GM19463 (cell line): ENCODE data around the gene SMC5.
"Not testable (repeated sequence)": the region's sequence is repeated elsewhere in the genome, so short reads cannot be mapped to it uniquely, and the experiment has no call there.

Experiments
- ATAC-seq: cut with Tn5 transposase; IDR thresholded peaks from one replicate; pipeline ENCODE4 v1.9.1; 2021; ENCODE audit warnings: mild to moderate bottlenecking, moderate library complexity; ENCODE audit not compliant: unreplicated experiment

Gene SMC5

GRCh38 chr9:70262948-70263347 lies 4.2 kb downstream of the SMC5 start:
- no peak for ATAC-seq

- no peak for ATAC-seq
These were observed 4.6 kb downstream of the SMC5 start for GRCh38 chr9:70263421-70263820.

GRCh38 chr9:70278305-70278704 lies 19.5 kb downstream of the SMC5 start:
- no peak for ATAC-seq

- ATAC-seq = no peak
These were observed 25.1 kb downstream of the SMC5 start for GRCh38 chr9:70283848-70284247.

DNA sequence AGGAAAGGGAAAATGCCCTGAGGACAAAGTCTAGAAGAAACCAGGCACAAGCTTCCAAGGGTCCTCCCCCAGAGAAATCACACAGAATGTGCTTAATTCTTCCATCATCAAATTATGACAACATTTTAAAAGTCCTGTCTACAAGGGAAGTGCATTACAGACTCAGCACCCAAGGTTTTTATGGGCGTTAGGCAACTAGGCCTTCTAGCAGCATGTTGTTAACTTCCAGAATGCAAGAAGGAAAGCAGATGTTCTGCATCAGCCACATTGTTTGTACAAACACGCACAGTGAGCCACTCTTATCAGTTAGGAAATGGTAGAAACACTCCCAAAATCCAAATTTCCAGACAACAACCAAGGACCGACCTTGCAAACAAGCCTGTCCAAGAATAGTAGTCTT lies 26.5 kb downstream of the SMC5 start:
- no peak for ATAC-seq

DNA sequence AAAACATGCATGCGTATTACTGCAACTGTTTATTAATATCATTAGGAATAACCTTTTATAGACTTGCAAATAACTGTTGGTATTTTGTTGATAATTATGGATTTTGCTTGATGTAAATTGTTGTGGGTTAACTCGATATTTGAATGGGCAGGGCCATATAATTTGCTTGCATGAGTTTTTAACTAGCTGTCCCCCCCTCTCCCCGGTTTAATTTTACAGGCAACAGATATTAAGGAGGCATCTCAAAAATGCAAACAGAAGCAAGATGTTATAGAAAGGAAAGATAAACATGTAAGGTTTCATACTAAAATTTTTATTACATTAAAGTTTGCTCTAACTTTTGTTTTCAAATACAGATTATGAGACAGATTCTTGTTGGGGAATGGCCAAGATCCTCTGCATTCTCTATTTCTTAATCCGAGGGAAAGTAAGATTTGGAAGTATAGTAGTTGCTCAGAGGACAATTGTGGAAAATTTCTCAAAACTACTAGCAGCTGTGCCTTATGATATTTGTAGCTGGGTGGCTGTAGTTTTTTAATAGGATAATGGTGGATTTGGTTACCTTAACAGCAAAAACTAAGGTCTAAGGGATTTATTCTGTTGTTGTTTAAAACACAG lies 27.3 kb downstream of the SMC5 start:
- no peak for ATAC-seq

DNA sequence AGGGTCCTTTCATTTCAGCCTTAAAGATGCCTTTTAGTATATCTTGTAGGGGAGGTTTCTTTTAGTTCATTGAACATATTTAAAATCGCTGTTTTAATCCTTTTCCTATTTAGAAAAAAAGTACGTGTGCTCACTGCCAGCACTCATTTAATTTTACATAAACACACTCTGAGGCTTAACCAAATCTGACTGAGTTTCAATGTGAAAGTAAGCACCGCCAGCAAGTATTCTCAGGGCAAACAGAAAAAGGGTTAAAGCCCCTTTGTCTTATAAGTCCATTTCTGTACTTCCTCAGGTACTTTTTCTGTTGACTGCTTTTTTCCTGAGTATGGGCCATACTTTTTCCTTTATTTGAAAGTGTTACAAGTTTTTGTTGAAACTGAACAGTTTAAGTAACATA lies 31.8 kb downstream of the SMC5 start:
- ATAC-seq = no peak

- no peak for ATAC-seq
These were observed 32.7 kb downstream of the SMC5 start for GRCh38 chr9:70291446-70291845.

- no peak for ATAC-seq
These were observed 33.5 kb downstream of the SMC5 start for GRCh38 chr9:70292253-70292652.

GRCh38 chr9:70293214-70293613 lies 34.4 kb downstream of the SMC5 start:
- ATAC-seq = no peak

DNA sequence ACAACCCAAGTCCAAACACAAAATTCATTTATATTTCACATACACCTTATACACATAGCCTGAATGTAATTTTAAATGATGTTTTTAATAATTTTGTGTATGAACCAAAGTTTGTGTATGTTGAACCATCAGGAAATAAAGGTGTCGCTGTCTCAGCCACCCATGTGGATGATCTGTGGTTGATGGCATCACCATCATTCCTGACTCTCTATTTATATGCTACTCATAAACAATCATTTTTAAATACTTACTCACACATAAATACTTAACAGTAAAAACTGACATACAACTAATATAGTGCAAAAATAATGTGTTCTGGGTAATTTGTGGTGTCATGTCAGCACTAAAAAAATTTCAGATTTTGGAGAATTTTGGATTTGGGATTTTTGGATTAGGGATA lies 38.4 kb downstream of the SMC5 start:
- no peak for ATAC-seq

DNA sequence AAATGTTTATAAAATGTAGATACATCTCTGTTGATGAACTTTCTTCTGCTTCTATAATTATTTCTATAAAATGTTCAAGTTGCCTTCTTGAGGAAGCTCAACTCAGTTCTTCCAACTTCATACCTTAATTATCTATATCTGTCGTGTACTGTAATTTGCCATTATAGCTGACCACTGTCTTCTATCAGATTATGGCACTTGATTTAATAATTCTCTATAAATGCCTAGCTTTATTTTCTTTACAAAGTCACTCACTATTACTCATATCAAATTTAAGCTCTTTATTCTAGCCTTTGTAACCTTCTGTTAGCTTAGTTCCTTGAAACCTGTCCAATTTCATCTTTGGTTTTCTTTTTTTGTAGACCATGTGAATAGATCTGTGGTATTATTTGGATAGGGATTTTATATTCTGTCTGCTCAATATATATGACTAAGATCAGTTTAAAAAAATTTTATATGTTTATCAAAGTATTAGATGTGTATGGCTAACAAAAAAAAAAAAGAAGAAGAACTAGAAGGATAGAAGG lies 39.5 kb downstream of the SMC5 start:
- no peak for ATAC-seq

DNA sequence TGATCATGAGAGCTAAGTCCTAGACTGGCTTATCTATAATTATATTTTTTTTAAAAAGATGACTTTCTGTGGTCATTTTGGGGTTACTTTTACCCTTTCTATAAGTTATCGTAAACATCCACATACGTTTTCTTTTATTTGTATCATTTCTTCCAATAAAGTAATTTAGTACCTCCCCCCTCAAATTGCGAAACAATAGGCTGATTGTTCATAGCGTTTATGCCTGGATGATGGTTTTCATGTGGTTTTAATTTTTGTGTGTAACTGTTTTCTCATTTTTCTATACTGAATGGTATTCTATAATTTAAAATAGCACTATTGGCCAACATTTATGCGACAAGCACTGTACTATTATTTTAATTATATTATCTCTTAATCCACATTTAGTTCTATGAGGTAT lies 44.5 kb downstream of the SMC5 start:
- ATAC-seq = no peak

DNA sequence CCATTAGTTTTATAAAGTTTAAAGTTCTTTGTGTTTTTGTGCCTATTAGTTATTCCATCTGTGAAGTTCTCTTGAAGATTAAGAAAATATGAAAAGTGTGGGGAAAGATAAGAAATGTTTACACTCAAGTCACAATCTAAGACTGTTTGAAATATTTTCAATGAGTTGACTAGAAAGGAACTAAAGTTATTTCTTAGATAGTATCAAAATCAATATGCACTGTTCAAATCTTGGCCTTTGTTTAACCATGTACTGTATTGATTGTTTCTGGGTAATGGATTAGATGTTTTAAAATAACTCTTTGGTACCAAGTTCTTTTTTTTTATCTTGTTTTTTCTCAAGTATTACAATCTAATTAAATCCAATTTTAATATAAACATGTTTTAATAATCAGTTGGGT lies 46.0 kb downstream of the SMC5 start:
- no peak for ATAC-seq

- no peak for ATAC-seq
These were observed 56.6 kb downstream of the SMC5 start for GRCh38 chr9:70315389-70315788.

- ATAC-seq = no peak
These were observed 59.2 kb downstream of the SMC5 start for GRCh38 chr9:70318002-70318401.

DNA sequence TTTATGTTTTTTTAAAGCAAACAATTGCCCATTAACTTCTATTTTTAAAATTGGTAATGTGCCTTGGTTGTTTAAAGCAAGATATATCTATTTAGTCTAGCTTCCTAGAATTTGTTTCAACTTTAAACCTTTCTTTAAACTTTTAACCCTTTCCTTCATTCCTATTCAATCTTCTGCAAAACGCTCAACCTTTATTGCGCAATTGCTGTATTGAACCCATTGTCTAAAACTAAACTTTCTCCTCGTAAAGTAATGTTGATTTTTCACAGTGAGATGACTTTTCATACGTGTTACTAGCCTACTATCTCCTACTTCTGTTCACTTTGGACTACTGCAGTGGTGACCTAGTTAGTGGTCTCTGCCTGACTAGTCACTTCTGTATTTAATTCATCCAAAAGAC lies 63.3 kb downstream of the SMC5 start:
- ATAC-seq = no peak

DNA sequence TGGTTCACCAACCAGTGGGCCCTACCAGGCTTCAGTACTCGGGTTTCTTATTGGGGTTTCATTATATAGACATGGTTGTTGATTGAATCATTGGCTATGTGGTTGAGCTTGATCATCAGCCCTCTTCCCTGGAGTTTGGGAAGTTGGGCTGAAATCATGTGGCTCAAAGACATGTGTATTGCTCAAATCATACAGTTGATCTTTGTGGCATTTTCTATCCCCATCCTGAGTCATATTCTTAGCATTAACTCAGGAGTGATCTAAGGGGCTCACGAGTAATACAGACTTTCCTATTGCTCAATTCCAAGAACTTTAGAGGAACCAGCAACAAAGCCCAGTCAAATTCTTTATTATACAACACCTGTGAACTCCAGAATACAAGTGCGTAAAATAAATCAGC lies 66.2 kb downstream of the SMC5 start:
- no peak for ATAC-seq

DNA sequence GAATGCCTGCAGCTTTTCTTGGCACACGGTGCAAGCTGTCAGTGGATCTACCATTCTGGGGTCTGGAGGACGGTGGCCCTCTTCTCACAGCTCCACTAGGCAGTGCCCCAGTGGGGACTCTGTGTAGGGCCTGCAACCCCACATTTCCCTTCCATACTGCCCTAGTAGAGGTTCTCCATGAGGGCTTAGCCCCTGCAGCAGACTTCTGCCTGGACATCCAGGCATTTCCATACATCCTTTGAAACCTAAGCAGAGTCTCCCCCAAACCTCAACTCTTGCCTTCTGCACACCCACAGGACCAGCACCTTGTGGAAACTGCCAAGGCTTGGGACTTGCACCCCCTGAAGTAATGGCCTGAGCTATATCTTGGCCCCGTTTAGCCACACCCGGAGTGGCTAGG lies 69.8 kb downstream of the SMC5 start:
- ATAC-seq = not testable (repeated sequence)

- ATAC-seq = no peak
These were observed 81.8 kb downstream of the SMC5 start for GRCh38 chr9:70340572-70340971.

DNA sequence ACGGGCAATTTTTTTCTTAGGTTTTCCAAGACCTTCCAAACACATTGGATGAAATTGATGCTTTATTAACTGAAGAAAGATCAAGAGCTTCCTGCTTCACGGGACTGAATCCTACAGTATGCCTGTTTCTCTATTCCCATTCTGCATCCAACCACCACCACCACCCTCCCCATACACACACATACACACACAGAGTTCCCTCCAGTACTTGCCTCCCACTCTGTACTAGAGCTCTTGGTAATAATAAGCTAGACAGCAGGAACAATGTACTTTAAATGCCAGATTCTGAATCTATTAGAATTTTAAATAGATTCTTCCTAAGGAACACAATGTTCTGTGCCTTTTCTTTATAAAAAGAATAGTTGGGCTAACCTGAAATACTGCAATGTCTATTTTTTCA lies 88.3 kb downstream of the SMC5 start:
- no peak for ATAC-seq

- ATAC-seq = no peak
These were observed 93.6 kb downstream of the SMC5 start for GRCh38 chr9:70352356-70352755.

DNA sequence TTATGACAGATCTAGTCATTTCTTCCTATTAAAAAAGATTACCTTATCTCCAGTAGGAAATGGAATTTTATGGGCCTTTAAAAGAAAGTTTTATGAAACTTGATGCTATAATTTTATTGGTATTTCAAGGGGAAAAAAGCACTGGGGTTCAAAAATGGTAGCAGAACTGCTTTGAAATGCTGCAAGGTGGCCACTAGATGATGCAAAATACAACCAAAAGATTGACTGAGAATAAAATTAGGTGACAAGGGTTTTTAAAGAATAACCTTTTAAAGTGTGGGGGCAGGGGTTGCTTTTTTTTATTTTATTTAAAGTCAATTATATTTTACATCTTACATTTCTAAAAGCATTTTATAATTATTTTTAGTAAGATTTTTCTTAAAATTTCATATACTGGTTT lies 94.0 kb downstream of the SMC5 start:
- no peak for ATAC-seq
